Adipocyte (in vitro differentiated cells): Measurements from ENCODE around the gene CCDC184.

Source experiments
- DNase-seq: peaks from one replicate; pipeline ENCODE4 v3.0.0-alpha.2; 2015; ENCODE audit warnings: low read depth
- H3K27me3 ChIP-seq: replicated peaks from 2 replicates; pipeline ENCODE4 v1.7.0; 2013; ENCODE audit warnings: mild to moderate bottlenecking, low read length, moderate library complexity; ENCODE audit not compliant: control insufficient read depth, insufficient read depth
- H3K36me3 ChIP-seq: 2 replicates; pipeline ENCODE4 v1.7.0; 2013; ENCODE audit warnings: low read length, mild to moderate bottlenecking, moderate library complexity; ENCODE audit not compliant: control insufficient read depth, insufficient read depth, severe bottlenecking
- H3K4me1 ChIP-seq: 2 replicates; pipeline ENCODE4 v1.7.0; 2013; ENCODE audit warnings: mild to moderate bottlenecking, low read length, moderate library complexity; ENCODE audit not compliant: control insufficient read depth, insufficient read depth
- H3K4me3 ChIP-seq: 2 replicates; pipeline ENCODE4 v1.7.0; 2013; ENCODE audit warnings: mild to moderate bottlenecking, low read length, moderate library complexity
- H3K9ac ChIP-seq: 2 replicates; pipeline ENCODE4 v1.7.0; 2013; ENCODE audit warnings: mild to moderate bottlenecking, low read length, moderate library complexity
- H3K9me3 ChIP-seq: 2 replicates; pipeline ENCODE4 v1.7.0; 2013; ENCODE audit warnings: mild to moderate bottlenecking, low read length, moderate library complexity; ENCODE audit not compliant: control insufficient read depth

CCDC184 gene

DNA sequence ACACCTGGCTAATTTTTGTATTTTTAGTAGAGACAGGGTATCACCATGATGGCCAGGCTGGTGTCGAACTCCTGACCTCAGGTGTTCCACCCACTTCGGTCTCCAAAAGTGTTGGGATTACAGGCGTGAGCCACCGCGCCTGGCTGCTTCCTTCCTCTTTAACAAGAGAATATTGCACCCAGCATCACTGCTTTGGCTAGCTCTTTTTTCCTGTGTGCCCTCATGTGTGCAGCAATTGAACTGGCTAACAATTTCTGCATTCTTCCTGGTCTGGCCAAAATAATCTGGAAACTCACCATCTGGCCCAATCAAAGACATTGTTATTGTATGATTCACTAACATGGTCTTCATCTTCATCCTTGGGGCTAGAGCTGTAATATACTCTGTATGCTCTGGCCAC, 23.4 kb upstream of the CCDC184 start:
- Histone ChIP-seq H3K36me3 (no peaks in the 10 kb centered on the region), H3K4me1 (peaks cover 34% of the 10 kb centered on the region), H3K9ac (no peak overlapping the region), H3K9me3 (no peaks in the 10 kb centered on the region), H3K4me3 (no peak overlapping the region), H3K27me3 (peaks cover 5% of the 10 kb centered on the region)
- no peak for DNase-seq

DNA sequence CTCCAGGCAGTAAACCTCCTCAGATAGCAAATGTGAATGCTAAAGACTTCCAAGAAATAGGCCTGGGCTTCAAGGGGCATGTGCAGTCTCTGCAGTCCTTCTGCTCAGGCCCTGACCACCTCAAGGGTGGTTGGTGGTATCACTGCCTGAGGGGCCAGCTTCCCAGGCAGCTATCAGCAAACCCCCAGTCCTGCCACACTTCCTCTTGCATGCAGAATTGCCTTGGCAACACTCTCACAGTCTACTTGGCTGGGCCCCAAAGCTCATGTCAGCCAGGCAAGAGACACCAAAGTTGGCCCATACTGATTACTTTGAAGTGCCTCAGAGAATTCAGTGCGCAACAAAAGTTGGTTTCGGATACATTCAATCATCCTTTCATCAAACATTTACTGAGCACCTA, 22.6 kb upstream of the CCDC184 start:
- Histone ChIP-seq H3K4me3 (no peak overlapping the region), H3K9me3 (no peaks in the 10 kb centered on the region), H3K4me1 (peaks cover 34% of the 10 kb centered on the region), H3K27me3 (peaks cover 5% of the 10 kb centered on the region), H3K9ac (no peak overlapping the region), H3K36me3 (no peaks in the 10 kb centered on the region)
- no peak for DNase-seq

DNA sequence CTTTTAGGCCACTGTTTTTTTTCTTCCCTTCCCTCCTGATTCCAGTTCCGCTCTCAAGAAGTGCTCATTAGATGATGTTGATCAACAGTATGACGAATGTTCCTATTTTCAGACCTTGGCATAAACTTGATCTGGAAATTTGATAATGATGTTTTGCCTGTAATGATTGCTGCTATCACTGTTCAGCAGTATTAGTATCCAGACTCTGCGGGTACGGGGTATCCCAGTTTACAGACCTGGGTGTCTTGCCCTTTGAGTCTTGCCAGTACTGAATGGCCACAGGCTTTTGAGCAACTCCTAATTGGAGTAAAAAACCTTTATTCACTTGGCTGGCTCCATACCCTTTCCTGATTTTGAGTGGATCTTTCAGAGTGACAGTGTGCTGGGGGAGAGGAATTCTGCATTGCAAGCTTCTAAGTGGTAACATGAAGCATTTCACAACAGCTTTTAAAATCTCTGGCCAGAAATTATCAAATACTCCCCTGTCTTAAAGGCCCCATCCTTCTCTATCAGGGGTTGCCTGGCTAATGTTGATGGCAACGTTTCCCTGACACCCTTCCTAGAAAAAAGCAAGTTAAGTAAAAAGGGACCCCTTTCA, 20.2 kb upstream of the CCDC184 start:
- Histone ChIP-seq H3K9me3 (no peaks in the 10 kb centered on the region), H3K27me3 (peaks cover 10% of the 10 kb centered on the region), H3K4me1 (peaks cover 22% of the 10 kb centered on the region), H3K36me3 (no peaks in the 10 kb centered on the region), H3K9ac (no peak overlapping the region), H3K4me3 (no peak overlapping the region)
- DNase-seq, result no peak

DNA sequence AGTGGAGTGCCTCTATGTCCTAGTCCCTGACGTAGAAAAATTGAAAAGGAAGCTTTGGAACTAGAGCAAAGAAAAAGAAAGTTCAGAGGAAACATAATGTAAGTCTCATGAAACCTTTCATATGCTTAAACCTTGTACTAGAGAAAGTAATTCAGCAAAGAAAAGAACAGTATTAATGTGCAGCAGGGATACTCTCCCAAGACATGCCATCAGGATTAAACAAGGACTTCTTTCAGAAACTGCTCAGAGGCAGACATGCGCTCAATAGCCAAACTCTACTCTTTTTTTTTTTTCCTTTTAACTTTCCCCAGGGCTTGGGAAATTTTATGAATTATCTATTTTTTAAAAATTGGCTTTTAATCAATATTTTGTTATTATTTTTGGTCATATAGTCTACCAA, 19.0 kb upstream of the CCDC184 start:
- DNase-seq, result no peak
- no peak overlapping the region for H3K9ac ChIP-seq
- H3K4me3 ChIP-seq, result no peak overlapping the region
- no peaks in the 10 kb centered on the region for H3K36me3 ChIP-seq
- H3K4me1 ChIP-seq, result peaks cover 22% of the 10 kb centered on the region
- no peaks in the 10 kb centered on the region for H3K9me3 ChIP-seq
- peaks cover 10% of the 10 kb centered on the region for H3K27me3 ChIP-seq

DNA sequence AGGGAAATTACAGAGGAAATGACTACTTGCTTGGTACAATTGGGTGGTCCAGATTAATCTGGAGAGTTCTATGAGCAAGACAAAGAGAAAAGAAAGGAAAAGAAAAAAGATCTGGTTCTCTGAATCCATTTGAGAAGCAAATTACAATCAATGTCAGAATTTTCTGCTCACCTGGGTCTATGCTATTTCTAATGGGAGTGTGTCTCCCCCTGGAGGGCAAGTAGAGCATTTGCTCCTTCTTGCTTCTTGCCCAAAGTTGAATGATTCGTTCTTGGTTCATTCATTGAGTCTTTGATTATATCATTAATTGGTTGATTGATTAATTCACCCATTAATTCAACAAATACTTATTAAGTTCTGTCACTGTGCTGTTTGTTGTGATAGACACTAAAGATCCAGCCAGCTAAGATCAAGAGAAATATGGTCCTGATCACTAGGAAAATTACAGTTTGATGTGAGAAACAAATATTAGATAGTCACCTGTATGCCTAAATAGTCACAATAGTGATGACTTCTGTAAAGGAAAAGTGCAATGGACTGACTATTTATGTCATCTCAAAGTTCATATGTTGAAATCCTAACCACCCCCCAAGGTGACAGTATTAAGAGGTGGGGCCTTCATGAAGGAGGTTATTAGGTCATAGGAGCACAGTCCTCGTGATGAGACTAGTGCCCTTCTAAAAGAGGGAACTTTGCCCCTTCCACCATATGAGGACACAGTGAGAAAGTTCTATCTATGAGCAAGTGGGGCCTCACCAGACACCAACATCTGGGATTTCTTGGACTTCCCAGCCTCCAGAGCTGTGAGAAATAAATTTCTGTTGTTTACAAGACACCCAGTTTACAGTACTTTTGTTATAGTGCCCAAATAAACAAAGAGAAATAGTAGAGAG, 18.1 kb upstream of the CCDC184 start:
- Histone ChIP-seq H3K36me3 (no peaks in the 10 kb centered on the region), H3K9me3 (no peaks in the 10 kb centered on the region)
- peak; percentile 81 for DNase-seq

DNA sequence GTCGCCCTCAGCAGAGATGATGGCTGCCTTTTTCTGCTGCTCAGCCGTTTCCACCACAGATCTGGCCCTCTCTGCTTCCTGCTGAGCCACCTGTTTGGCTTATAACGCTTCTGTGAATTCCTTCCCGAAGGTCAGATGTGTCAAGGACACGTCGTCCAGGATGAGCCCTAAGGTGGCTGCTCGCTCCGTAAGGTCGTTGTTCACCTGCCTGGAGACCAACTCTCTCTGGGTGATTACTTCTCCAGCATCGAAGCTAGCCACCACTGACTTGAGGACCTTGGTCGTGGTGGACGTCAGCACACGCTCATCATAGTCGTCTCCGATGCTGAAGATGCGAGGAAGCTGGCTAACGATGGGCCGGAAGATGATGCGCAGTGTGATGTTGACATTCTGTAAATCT, 14.4 kb upstream of the CCDC184 start:
- Histone ChIP-seq H3K9ac (no peak overlapping the region), H3K27me3 (peaks cover 5% of the 10 kb centered on the region), H3K36me3 (no peaks in the 10 kb centered on the region), H3K4me3 (no peak overlapping the region), H3K9me3 (no peaks in the 10 kb centered on the region), H3K4me1 (no peaks in the 10 kb centered on the region)
- no peak for DNase-seq

More for the DNA sequence above, 18.1 kb upstream of the CCDC184 start:
- no peak overlapping the region for H3K4me3 ChIP-seq
- peaks cover 16% of the 10 kb centered on the region for H3K4me1 ChIP-seq
- peaks cover 10% of the 10 kb centered on the region for H3K27me3 ChIP-seq
- no peak overlapping the region for H3K9ac ChIP-seq

DNA sequence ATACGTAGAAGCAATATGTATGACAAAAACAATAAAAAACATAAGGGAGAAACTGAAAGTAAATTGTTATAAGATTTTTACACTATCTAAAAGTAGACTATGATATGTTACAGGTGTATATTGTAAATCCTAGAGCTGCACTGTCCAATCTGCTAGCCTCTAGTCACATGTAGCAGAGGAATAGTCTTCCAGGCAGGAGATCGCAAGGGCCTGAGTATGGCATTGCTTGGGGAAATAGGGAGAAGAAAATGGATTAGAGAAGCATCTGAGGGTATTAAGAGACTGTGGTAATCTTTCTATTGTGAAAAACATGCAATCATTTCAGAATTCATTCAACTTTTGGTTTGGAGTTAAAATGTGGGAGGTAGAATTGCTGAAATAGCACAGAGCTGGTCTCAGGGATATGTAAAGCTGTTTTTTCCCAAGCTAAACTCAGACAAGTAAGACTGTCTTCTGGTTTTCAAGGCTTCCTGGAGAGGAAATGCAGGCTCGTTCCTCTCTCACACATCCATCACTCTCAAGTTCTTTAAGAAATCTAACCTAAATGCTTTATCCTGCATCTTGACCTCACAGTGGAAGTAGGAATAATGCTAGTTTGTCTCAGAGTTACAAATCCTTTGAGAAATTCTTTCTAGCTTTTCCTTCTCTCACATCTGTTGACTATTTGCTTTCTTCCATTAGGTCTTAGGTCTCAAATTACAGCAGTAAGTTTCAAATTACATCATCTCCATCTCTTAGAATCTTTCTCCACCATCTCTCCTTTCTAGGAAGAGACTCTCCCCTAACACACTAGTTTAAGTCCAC, 7.6 kb upstream of the CCDC184 start:
- Histone ChIP-seq H3K27me3 (peaks cover 26% of the 10 kb centered on the region), H3K4me3 (no peak overlapping the region), H3K9ac (no peak overlapping the region), H3K9me3 (no peaks in the 10 kb centered on the region), H3K4me1 (peaks cover 8% of the 10 kb centered on the region), H3K36me3 (no peaks in the 10 kb centered on the region)
- DNase-seq, result peak; percentile 64

DNA sequence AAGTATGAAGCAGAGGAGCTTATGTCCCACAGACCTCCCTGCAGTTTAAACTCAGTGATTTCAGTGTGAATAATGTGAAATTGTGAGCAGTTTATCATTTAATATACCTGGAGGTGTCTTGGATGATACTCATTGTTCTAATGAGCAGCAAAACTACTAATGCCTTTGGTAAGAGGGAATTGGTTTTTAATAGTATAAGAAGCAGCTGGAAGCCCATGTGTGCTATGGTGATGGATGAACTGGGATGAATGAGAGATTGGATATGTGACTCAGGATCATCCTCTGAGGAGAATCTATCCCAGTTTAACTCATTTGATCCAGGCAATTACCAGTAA, 7.1 kb upstream of the CCDC184 start:
- H3K9me3 ChIP-seq, result no peaks in the 10 kb centered on the region
- H3K27me3 ChIP-seq, result peaks cover 27% of the 10 kb centered on the region
- H3K4me1 ChIP-seq, result peaks cover 10% of the 10 kb centered on the region
- no peak overlapping the region for H3K4me3 ChIP-seq
- H3K36me3 ChIP-seq, result no peaks in the 10 kb centered on the region
- no peak for DNase-seq
- no peak overlapping the region for H3K9ac ChIP-seq

DNA sequence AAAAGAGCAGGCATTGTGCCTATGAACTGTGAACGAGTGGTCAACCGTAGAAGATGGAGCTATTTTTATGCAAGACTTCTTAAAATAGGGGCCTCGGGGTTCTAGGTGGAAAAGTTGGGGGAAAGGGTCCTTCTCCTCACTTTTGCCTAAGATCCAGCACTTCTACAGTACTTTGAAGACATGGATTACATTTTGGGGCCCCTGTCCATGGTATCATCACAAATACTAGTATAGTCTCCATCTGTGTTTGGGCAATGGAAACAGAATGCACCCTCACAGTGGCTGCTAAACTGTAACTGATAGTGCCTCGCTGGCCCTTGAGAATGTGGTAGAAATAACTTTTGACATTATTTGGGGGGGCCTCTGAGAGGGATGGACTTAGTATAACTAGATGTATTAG, 5.5 kb upstream of the CCDC184 start:
- Histone ChIP-seq H3K27me3 (peaks cover 30% of the 10 kb centered on the region), H3K4me3 (no peak overlapping the region), H3K36me3 (no peaks in the 10 kb centered on the region), H3K9ac (no peak overlapping the region), H3K4me1 (peaks cover 17% of the 10 kb centered on the region), H3K9me3 (no peaks in the 10 kb centered on the region)
- DNase-seq, result no peak

DNA sequence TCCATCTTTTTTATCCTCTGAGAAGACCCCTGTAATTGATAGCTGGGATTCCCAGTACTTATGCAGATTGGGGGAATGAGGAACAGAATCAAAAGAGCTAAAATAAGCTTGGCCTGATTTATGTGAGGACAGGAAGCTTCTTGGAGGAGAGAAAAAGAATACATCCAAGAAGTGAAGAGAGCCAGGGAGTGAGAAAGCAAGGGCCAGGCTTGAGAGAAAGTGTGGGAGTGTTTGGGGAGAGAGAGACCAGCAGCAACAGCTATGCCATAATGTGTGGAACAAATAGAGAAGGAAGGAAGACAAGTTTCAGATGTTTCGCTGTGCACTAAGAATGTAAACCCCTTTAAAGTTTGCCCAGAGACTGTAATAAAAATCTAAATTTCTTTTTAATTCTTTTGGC, 4.0 kb upstream of the CCDC184 start:
- no peaks in the 10 kb centered on the region for H3K9me3 ChIP-seq
- H3K36me3 ChIP-seq, result no peaks in the 10 kb centered on the region
- H3K4me1 ChIP-seq, result peaks cover 17% of the 10 kb centered on the region
- no peak for DNase-seq
- H3K27me3 ChIP-seq, result peaks cover 30% of the 10 kb centered on the region
- no peak overlapping the region for H3K4me3 ChIP-seq
- no peak overlapping the region for H3K9ac ChIP-seq

DNA sequence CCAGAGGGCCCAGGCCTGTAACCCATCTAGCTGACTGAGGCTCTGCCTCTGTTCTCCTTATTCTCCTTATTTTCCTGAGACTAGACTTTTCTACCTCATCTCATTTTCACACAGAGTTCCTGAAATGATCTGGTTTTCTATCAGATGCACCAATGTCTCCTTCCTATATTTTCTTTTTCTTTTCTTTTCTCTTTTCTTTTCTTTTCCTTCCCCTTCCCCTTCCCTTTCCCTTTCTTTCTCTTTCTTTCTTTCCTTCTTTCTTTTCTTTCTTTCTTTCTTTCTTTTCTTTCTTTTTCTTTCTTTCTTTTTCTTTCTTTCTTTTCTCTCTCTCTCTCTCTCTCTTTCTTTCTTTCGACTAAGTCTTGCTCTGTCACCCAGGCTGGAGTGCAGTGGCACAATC, 3.0 kb upstream of the CCDC184 start:
- H3K9ac ChIP-seq, result no peak overlapping the region
- peaks cover 30% of the 10 kb centered on the region for H3K27me3 ChIP-seq
- H3K36me3 ChIP-seq, result no peaks in the 10 kb centered on the region
- DNase-seq, result no peak
- no peak overlapping the region for H3K4me3 ChIP-seq
- no peaks in the 10 kb centered on the region for H3K9me3 ChIP-seq
- H3K4me1 ChIP-seq, result peaks cover 20% of the 10 kb centered on the region
